Lung (tissue), 12 donors: ENCODE results near the gene PCDH9. TPM values are rescaled to one million over a fixed set of nuclear protein-coding genes. Genes with fewer than 3 reads are reported as not detected.

Experiments used
- ATAC-seq: fragments of 200-7000 bp; cut with Tn5 transposase; one replicate; pipeline ENCODE4 v1.9.1; 2020; ENCODE audit warnings: moderate number of reproducible peaks; ENCODE audit not compliant: insufficient read depth, low FRiP score
- DNase-seq, 3 donors: peaks; one replicate each; pipeline ENCODE4 v3.0.0-alpha.2; 2013 to 2017
- H3K27ac ChIP-seq, 2 donors: one replicate each; pipeline ENCODE4 v1.5.1; 2013; ENCODE audit warnings: mild to moderate bottlenecking in 2 of 2, moderate library complexity in 2 of 2, control low read depth in 1 of 2, inconsistent platforms in 1 of 2, low read depth in 1 of 2, low read length in 1 of 2
- H3K27me3 ChIP-seq, 3 donors: one replicate each; pipeline ENCODE4 v1.5.1; 2013; ENCODE audit warnings: low read length in 2 of 3; ENCODE audit not compliant: control insufficient read depth in 3 of 3, insufficient read depth in 3 of 3
- H3K36me3 ChIP-seq, 4 donors: one replicate each; pipeline ENCODE4 v1.5.1; 2013; ENCODE audit warnings: low read length in 4 of 4, mild to moderate bottlenecking in 1 of 4, moderate library complexity in 1 of 4; ENCODE audit not compliant: control insufficient read depth in 4 of 4, insufficient read depth in 4 of 4
- H3K4me1 ChIP-seq, 5 donors: one replicate each; pipeline ENCODE4 v1.5.1; 2013; ENCODE audit warnings: low read length in 5 of 5, mild to moderate bottlenecking in 2 of 5, moderate library complexity in 1 of 5; ENCODE audit not compliant: control insufficient read depth in 5 of 5, insufficient read depth in 5 of 5
- H3K4me3 ChIP-seq: one replicate; pipeline ENCODE4 v1.5.1; 2013; ENCODE audit warnings: mild to moderate bottlenecking, control low read depth, moderate library complexity
- H3K9ac ChIP-seq, 2 donors: one replicate each; pipeline ENCODE4 v1.5.1; 2013; ENCODE audit warnings: low read length in 2 of 2, control low read depth in 1 of 2; ENCODE audit not compliant: insufficient read depth in 1 of 2
- H3K9me3 ChIP-seq, 4 donors: one replicate each; pipeline ENCODE4 v1.5.1; 2013; ENCODE audit warnings: low read length in 3 of 4, mild to moderate bottlenecking in 1 of 4, moderate library complexity in 1 of 4; ENCODE audit not compliant: control insufficient read depth in 4 of 4, insufficient read depth in 3 of 4
- CTCF ChIP-seq: IDR thresholded peaks from 2 replicates; pipeline ENCODE4 v1.5.1; 2012; ENCODE audit warnings: mild to moderate bottlenecking; ENCODE audit errors: control extremely low read depth, extremely low read depth
- WGBS, 2 donors: extraction: QIAGEN DNeasy Blood & Tissue Kit; methylation state at CpG; one replicate each; pipeline ENCODE4 v1.1.7; 2013; 5-methylcytosine and 5-hydroxymethylcytosine counted together
- polyA plus RNA-seq, 2 donors: library from polyadenylated mRNA; stranded (reverse); fragments of 200-250 nt; gene quantifications; one replicate each; pipeline ENCODE4 v1.2.1, GENCODE V29; 2013
- total RNA-seq, 2 donors: library from RNA; depleted of rRNA in 1 of 2; stranded (reverse); fragments of >200 nt in 1 of 2; gene quantifications; one replicate each; pipeline ENCODE4 v1.2.1, GENCODE V29; 2014 to 2021
- donor health status: control.
- donor health status: control.
- donor health status: Bipolar disorder and iron deficiency.
- donor health status: healthy.
- donor health status: DM: yes; HTN: yes; CAD: no.

Gene PCDH9
- total and polyA plus RNA-seq, 4 donors: 0.68 to 22.2 (median 4.1) TPM

DNA sequence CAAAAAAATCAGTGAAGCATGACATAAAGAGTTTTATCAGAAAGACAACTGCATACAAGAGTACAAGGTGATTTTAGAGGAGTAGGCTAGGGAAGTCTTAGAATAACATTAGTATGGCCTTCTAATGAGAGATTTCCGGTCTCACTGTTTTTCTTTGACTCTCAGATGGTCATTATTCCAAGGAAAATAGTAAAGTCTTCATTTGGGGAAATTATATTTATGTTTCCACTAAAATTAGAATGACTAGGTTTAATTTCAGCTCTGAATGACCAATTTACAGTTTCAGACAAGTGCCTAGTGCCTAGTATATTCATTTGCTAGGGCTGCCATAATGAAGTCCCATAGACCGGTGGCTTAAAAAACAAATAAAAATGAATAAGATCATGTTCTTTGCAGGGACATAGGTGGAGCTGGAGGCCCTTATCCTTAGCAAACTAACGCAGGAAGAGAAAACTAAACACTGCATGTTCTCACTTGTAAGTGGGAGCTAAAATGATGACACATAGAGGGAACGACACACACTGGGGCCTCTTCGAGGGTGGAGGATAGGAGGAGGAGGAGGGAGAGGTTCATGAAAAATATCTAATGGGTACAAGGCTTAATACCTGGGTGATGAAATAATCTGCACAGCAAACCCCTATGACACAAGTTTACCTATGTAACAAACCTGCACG, 303.1 kb downstream of the PCDH9 start:
- 72 to 75% methylated on average over 6 of the region's 6 CpGs for WGBS, 2 donors
- no peaks in the 10 kb centered on the region for H3K9me3 ChIP-seq
- ATAC-seq (no peak), DNase-seq (no peak)
- H3K27ac ChIP-seq: no peak overlapping the region
- no peak overlapping the region for H3K4me3 ChIP-seq
- TF ChIP-seq CTCF: no peak
- no peaks in the 10 kb centered on the region for H3K36me3 ChIP-seq
- no peak overlapping the region for H3K9ac ChIP-seq
- H3K4me1 ChIP-seq: peaks cover 0 to 3% (median 0%) of the 10 kb centered on the region in 5 donors
- no peaks in the 10 kb centered on the region for H3K27me3 ChIP-seq

DNA sequence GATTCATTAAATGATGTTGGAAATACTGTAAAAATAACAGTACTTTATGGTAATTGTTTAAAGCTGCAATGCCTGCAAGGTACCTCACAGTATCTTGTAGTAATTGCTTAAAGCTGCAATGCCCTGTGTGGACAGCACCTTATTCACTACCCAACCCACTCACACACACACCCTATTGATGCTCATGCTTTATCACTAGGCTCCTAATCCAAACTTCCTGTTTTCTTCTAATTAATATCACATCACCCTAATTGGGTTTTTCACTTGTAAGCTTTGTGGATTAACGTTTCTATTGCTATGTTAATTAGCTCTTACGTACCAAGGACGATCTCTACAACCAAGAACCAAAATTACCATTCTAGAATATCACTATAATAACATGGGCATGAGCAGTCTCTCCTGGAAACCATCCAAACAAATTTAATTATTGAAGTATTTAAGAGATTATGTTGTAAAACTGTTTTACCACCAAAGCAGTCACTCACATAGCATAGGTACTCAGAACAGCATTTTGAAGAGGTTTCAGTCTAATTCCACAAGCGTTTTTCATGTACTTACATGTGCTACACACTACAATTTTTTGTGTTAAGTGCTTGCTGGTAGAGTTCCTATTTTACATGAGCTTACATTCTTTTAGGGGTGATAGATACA, 303.8 kb downstream of the PCDH9 start:
- Histone ChIP-seq H3K9me3 (no peaks in the 10 kb centered on the region), H3K27ac (no peak overlapping the region), H3K4me3 (no peak overlapping the region), H3K9ac (no peak overlapping the region), H3K4me1 (peaks cover 0 to 3% (median 0%) of the 10 kb centered on the region in 5 donors), H3K27me3 (no peaks in the 10 kb centered on the region), H3K36me3 (no peaks in the 10 kb centered on the region)
- ATAC-seq (no peak), DNase-seq (peak in 1 of 3 donors; percentile 6)
- TF ChIP-seq CTCF: no peak
- WGBS, 2 donors: 72 to 78% methylated on average over 4 of the region's 4 CpGs

- Histone ChIP-seq H3K9ac (no peak overlapping the region), H3K4me3 (no peak overlapping the region), H3K27me3 (no peaks in the 10 kb centered on the region), H3K9me3 (no peaks in the 10 kb centered on the region), H3K4me1 (peaks cover 0 to 3% (median 0%) of the 10 kb centered on the region in 5 donors), H3K36me3 (no peaks in the 10 kb centered on the region), H3K27ac (no peak overlapping the region)
- 79 to 80% methylated on average over 1 of the region's 1 CpG for WGBS, 2 donors
- ATAC-seq: no peak
- no peak for TF ChIP-seq CTCF
- DNase-seq: no peak
Measured at GRCh38 chr13:66922444-66922843, 307.7 kb downstream of the PCDH9 start.
